NCI-H2081 (cell line): ENCODE measurements around the gene TEAD1.

Source experiments
- DNase-seq, 2 experiments: peaks; one replicate each; lab custom pipeline; 2025; lab: John Stamatoyannopoulos, UW

The TEAD1 gene

DNA sequence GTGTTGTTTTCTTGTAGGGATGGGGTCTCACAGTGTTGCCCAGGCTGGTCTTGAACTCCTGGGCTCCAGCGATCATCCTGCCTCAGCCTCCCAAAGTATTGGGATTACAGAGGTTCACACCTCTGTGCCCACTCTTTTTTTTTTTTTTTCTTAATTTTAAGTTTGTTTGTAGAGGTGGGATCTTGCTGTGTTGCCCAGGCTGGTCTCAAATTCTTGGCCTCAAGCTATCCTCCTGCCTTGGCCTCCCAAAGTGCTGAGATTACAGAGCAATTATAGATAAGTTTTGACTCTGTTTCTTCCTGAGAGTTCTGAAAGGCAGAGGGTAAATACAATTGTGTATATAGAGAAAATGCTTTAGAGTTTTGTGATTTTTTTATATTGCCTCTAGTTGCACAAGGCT lies 160.4 kb downstream of the TEAD1 start:
- no peak for DNase-seq

DNA sequence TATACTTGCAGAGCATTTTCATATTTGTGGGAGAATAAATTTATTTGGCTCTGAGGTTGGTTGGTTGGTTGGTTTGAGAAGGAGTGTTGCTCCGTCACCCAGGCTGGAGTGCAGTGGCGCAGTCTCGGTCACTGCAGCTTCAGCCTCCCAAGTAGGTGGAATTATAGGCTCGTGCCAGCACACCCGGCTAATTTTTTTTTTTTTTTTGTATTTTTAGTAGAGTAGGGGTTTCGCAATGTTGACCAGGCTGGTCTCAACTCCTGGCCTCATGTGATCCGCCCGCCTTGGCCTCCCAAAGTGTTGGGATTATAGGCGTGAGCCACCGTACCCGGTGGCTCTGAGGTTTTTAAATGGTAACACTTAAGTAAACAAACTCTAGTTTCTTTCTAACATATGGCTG lies 161.1 kb downstream of the TEAD1 start:
- DNase-seq = no peak

DNA sequence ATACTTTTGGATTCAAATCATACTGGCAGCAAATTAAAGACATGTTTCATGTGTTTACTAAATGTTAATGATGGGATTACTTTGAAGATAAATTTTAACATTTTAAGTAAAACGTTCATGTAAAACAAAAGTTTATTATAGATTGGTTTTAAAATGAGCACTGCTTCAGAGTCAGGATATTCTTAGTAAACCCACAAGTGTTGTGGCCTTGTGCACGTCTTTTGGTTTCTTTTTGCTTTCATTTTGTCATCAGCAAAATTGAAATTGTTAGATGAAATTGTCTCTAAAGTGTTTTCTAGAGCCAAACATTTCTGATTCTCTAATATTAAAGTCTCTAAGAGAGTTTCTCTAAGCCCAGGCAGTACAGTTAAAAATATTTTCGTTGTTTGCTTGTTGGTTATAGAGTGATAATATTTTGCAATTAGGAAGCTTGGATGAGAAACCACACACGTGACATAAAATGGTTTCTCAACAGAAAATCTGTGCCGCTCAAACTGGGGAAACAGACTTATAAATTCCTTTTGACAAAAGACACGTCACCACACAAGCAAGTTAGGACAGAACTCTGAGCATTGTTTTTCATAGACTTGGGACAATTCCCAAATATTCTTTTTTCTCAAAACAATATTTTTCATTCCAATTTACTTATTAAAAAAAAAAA lies 164.4 kb downstream of the TEAD1 start:
- DNase-seq = no peak

DNA sequence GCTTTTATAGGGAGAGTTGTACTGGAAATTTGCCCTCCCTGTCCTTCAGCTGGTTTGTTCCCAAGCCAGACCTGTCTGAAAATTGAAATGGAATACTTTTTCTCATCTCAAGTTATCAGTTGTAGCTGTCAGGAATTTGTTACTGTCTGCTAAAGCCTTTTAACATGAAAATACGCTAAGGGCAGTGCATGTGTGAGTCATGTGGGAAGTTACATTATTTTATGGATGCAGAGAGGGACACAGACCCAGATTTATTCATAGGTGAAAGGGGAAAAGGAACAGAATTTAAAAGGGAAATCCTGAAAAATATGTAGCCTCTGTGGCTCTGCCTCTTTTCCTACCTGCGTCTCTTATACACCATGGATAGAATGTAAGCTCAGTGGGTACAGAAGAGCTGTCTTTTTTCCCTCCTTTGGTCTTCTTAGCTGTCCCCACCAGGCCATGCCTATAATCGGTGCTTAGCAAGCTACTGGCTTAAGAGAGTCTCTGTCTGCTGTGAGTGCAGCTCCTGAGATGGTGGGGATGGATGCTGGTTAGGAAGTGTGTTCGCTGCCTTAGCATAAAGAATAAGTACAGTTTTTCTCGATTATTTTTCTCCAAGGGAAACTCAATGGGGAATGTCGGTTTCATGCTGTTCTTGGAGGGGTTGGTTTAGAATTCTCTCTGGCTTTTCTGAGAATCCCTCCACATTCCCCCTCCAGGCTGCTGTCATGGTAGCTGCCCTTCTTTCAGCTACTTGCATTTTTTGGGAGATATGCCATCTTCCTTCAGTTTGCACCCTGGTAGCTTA lies 166.8 kb downstream of the TEAD1 start:
- DNase-seq = peak in 1 of 2 experiments; percentile 15

DNA sequence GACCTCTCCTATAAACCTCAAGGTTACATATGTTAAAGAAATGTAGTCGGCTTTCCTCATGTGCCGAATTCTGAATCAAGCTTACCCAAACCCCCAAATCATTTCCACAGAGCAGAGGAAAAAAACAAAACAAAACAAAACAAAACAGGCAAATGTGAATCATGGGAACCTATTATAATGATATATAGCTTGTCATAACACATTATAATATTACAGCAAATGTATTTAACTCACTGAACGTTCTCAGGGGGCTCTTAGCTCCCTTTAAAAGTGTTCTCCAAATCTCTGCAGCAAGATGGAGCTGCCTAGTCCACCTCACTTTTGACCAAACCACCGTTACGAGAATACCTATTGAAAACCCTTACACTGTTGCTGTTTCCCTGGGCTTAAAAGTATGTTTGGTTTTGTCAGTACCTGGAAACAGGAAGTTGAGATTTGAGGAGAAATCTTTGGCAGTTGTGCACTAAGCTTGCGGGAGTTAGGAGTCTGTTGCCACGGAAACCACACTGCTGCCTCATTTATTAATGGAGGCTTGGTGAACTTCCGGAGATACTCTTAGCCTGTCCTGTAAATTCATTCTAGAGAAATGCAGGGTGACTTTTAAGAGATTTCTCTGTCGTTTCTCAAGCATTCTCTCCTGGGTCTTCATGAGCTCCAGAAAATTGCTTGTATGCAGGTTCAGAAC lies 167.9 kb downstream of the TEAD1 start:
- DNase-seq = peak; percentile 71 to 82

DNA sequence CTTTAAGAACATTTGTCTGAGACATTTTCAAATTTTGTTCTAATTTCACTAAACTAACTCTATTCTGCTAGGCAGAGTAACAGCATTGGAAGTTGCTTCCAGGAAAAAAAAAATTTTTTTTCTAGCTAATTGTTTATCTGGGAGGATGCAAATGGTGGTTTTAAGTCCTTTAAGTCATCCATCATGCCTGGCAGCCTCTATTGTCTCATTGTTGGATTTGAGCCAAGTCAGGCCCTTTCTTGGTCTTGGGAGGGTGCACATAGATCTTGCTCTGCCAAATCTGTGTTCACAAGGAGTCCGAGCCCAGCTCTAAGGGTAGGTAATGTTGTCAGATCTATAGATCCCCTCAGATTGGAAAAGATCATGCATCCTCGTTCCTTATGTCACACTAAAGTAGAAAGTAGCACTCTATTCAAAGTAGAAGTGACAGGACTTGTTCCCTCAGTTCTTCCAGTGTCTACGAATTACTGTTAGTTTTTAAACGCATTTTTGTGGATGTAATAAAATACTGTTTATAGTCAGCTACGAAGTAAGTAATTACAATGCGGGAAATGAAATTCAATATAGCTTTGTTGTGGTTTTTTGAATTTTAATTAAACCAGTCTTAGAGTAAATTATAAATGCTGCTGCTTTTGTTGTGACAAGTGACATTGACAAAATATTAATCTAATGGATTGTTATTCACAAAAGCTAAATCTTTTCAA lies 168.9 kb downstream of the TEAD1 start:
- DNase-seq = peak; percentile 83 to 93

DNA sequence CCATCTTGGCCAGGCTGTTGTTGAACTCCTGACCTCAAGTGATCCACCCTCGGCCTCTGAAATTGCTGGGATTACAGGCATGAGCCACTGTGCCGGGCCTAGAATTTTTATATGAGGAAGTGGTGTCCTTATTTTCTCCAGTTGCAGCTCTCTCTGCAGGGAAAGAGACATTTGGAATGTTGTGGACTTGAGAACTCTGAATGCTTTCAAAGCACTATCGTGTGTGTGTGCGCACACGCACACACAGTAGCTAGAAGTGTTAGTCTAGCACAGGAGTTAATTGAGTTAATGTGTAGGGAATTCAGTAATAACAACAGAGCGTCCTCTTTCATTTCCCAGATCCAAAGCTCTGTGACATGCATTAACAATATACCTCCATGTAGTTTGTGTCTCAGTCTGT lies 170.9 kb downstream of the TEAD1 start:
- DNase-seq = no peak

DNA sequence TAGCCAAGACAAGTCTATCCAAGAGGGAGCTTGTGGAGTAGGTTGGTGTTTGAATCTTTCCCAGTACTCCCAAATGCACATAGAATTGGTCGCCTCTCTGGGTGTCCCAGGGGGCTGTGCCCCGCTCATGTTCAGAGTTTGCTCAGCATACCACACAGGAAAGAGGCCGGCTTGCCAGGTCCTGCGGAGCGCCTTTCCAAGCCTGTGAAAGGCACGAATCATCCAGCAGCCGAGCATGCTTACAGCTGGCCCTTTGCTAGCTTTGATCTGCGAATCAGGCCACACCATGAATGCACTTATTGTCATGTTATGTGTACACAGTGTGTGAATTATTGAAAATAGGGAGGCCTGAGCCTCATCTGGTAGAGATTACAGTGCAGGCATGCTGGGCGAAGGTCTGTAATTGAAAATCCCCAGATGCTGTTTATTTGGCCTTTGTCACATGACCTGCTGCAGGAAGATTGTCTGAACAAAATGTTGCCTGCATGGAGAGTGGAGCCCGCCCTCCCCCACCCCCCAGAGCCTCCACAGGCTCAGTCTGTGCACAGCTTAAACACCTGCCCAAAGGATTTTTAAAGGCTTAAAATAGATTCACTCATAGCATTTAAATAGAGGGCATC lies 171.6 kb downstream of the TEAD1 start:
- peak; percentile 96 to 100 for DNase-seq

DNA sequence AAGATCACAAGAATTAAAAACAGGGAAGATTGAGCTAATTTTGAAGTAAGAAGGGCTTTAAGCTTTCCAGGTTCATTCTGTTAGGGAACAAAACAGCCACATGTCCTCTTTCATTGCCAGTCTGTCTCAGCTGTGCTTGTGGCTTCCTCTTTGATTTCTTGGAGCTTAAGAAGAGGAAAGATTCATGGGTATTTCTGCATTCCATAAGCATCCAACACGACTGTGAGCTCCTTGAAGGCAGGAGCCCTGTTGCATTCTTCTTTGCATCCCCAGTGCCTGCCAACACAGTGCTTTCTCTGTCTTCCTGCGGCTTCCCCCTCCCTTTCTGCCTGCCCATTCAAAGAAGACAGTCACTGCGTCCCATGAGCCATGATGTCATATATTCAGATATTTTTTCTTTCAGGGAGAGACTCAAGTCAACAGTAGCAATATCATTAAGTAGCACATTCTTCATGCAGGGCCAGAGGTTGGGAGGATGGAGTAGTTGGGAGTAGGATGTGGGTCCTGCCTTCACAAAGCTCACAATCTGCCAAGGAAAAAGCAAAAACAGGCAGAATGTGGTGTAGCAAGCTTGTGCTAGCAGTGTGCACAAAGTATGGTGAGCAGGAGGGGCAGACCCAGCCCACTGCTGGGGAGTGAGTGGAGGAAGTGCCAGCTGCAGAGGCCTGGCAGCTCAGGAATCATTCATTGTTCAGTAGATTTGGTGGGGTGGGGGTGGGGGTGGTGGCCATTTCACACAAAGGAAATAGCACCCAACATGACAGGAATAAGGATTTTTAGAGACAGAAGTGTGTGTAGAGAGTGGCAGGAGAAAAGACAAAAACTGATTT lies 172.8 kb downstream of the TEAD1 start:
- DNase-seq = peak; percentile 44 to 78

DNA sequence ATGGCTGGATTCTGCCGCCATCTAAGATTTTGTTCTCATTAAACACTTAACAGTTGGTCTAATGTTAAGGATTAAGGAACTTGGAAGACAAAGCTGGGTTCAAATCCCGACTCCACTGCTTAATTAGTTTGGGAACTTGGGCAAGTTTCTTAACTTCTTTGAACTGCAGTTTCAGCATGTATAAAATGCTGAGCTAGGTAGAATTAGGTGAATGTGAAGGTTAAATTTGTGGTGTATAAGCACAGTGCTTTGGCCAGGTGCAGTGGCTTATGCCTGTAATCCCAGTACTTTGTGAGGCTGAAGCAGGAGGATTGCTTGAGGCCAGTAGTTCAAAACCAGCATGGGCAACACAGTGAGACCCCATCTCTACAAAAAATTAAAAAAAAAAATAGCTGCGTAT lies 174.2 kb downstream of the TEAD1 start:
- no peak for DNase-seq

DNA sequence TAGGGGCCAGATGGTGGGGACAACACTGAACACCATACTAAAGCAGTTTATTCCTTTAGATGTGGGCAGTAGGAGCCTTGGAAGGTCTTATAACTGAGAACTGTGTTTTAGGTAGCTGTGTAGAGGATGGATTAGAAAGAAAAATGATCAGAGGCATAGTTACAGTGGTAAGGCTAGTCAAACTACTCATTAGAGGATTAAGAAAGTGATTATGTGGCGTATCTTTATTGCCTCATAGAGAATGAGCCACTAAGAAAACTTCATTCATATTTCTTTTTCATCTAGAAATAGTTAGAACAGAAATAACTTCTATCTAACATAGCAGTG lies 179.1 kb downstream of the TEAD1 start:
- no peak for DNase-seq

DNA sequence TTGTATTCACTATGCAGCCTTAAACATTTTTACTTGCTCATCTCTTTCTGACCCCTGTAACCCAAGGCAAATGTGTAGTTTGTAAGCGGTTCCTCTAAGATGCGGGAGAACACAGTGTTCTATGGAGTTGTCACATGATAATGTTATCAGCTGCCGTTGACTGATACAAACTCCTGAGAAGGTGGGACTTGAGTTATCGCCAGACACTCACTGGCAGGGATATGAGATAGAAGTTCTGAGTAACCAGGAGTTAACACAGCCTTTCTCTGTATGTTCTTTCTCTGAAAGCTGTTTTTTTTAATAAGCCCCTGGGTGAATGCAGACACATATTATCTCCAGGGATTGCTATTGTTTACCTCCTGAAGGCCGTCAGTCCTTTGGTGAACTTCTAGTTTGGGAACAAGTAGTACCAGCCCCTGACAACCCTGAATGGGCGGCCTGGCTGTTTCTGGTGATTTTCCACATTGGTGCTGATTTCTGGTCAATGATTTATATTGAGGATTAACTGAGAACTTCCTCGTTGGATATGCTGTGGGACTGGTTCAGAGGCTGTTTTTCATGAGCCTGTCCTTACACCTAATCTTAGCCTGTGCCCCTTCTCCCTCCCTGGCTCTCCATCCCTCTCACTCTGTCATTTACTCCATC lies 179.6 kb downstream of the TEAD1 start:
- DNase-seq = no peak

DNA sequence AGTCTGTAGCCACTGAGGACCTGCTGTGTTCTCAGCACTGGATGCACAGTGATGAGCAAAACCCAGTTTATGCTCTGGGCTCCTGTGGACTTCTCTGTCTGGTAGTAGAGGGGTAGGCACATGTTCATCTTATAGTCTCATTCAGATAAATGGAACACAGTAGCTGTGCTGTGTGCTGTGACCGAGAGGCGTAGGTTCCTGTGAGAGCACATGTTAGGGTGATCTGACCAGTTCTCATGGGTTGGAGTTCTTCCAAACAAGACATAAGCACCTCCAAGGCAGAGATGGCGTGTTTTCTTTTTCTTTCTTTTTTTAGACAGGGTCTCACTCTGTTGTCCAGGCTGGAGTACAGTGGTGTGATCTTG lies 180.1 kb downstream of the TEAD1 start:
- no peak for DNase-seq

DNA sequence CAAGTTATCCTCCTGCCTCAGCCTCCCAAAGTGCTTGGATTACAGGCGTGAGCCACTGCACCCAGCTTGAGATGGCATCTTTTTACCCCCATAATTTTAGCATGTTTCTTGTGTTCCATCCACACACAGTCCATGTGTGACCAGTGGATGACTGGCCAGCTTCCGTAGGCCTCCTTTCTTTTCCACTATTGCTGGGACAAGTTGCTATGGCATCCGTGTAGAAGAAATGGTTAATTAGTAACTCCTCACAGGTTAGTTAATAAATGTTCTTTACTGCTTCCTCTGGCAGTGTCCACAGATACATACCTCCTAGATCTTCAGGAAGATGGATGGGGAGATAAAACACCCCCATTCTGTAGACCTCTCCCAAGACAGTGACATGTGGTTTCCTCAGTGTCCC lies 180.6 kb downstream of the TEAD1 start:
- DNase-seq = no peak

DNA sequence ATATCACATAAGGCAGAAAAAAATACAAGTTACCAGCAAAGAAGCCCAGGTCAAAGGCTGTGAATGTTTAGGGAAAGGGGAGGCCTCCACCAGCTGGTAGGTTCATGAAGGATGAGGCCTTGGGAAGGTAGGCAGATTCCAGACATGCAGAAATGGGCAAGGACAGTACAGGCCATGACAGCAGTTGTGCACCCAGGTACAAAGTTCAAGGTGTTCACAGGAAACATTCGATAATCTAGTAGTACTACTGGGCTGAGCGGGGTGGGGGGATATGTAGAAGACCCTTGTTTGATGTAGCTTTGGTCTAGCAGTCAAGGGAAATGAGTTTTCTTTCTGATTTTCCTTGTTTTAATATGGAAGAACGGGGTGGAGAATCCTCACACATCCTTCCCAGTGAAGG lies 182.1 kb downstream of the TEAD1 start:
- DNase-seq = no peak

DNA sequence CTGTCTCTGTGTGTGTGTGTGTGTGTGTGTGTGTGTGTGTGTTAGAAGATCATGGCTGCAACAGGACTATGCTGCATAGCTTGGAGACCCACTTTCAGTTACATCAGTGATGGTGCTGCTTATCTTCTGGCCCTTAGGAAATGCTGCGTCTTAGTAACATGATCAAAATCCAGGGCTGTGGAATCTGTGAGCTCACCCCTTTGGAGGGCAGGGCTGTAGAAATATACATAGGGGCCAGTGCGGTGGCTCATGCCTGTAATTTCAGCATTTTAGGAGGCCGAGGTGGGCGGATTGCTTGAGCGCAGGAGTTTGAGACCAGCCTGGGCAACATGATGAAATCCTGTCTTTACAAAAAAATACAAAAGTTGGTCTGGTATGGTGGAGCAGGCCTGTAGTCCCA lies 183.4 kb downstream of the TEAD1 start:
- no peak for DNase-seq

DNA sequence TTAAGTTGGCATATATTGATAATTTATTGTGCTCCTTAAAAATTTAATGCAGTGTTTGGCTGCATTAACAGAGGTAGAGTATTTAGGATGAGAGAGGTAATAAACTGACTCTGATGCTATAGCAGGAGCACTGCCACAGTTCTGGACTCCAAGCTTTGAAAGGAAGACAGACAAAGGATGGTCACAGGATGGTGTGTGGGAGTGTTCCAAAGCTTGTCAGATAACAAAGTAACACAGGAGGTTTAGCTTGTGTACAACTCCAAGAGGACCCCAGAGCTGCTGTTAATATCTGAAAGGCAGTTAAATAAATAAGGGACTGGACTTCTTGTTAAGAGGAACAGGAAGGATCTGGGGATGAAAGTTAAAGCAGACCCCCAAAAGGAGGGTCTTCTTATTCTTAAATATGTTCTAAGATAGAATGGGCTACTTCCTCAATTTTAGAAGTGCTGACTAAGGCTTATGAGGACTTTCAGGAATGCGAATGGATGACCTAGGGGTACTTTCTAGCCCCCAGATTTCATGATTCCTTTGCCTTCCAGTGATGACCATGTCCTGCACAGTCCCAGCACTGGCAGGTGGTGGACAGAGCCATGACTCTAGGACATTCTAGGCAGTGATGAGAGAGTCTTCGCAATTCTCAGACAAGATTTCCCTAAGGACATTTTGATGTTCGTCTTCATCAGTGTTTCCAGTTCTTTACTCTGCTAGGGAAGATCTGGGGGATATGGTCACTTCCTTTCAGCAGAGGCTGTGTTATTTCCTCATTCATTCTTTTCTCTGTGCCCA lies 185.8 kb downstream of the TEAD1 start:
- no peak for DNase-seq

DNA sequence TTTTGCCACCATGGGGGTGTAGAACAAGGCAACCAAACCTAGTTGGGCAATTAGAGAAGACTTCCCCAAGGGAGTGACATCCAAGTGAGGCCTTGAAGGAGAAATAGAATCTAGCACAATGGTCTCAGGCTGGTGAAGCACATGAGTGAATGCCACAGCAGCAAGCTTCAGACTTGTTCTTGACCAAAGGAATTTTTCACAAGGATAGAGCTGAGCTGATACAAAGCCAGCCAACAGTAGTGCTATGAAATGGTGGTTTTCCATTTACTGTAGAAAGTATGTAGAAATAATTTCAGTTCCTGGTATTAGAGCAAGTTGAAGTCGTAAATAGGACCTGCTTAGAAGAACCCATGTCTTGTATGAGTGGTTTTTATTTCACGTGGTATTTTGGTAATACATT lies 186.6 kb downstream of the TEAD1 start:
- no peak for DNase-seq

DNA sequence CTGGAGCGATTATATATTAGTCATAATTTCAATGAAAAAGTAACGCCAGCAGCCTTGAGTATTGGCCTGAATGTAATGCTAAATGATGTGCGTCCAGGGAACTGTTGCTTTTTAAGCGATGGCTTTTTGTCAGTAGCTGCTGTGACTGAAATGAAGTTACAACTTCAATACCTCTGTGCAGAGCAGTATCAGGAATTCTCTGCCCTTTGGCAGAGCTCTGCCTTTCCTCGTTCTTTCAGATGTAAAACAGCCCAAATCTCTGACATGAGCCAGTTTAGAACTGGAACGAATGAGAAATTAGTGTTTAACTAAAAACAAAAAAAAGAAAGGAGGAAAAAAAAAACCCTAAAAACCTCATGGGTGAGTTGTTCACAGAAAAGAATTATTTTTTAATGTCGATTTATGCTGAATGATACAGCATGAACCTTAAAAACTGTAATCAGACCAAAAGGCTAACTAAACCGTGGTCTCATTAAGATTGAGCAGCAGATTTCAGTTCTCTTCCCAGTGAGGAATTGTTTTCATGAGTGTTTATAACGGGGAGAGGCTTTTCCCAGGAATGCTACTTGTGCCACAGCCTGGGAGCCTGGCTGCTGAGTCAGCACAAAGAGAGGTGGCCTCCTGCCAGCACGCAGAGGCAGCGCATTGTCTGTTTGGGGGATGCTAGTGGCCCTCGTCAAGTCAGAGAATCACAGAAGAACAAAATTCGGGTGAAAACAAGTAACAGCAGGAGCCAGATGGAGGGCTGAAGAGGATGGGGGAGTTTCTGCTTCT lies 188.7 kb downstream of the TEAD1 start:
- DNase-seq = peak in 1 of 2 experiments; percentile 31
